Glomerular endothelial cell (primary cell): Measurements from ENCODE around the gene FAM118B. TPM values are rescaled to one million over a fixed set of nuclear protein-coding genes. Genes with fewer than 3 reads are reported as not detected.
"Not testable (repeated sequence)": the region's sequence is repeated elsewhere in the genome, so short reads cannot be mapped to it uniquely, and the experiment has no call there.

ENCODE experiments used
- DNase-seq: peaks from one replicate; pipeline ENCODE4 v3.0.0-alpha.2; 2011; ENCODE audit warnings: low read depth, low spot score; ENCODE audit errors: extremely low read depth
- total RNA-seq: library from RNA; depleted of rRNA; stranded (reverse); fragments of >200 nt; gene quantifications from 2 replicates; pipeline ENCODE4 v1.2.3, GENCODE V29; 2015

Gene FAM118B
- total RNA-seq, 1 donor from 2014 or later, result 31.3 TPM

GRCh38 chr11:126216526-126217305 lies 5.1 kb downstream of the FAM118B start:
- no peak for DNase-seq

GRCh38 chr11:126217491-126217890 lies 5.9 kb downstream of the FAM118B start:
- DNase-seq, result no peak

- DNase-seq, result no peak
Measured at GRCh38 chr11:126219547-126219946, 8.0 kb downstream of the FAM118B start.

GRCh38 chr11:126224647-126225294 lies 13.2 kb downstream of the FAM118B start:
- no peak for DNase-seq

GRCh38 chr11:126225295-126225665 lies 13.7 kb downstream of the FAM118B start:
- no peak for DNase-seq

GRCh38 chr11:126226334-126227084 lies 14.9 kb downstream of the FAM118B start:
- DNase-seq, result no peak

GRCh38 chr11:126229858-126230540 lies 18.4 kb downstream of the FAM118B start:
- no peak for DNase-seq

- peak; percentile 54 for DNase-seq
Measured at GRCh38 chr11:126231725-126232459, 20.3 kb downstream of the FAM118B start.

GRCh38 chr11:126232683-126233082 lies 21.1 kb downstream of the FAM118B start:
- DNase-seq, result no peak

- DNase-seq, result no peak
Measured at GRCh38 chr11:126233391-126233790, 21.8 kb downstream of the FAM118B start.

- DNase-seq, result no peak
Measured at GRCh38 chr11:126246636-126247035, 35.1 kb downstream of the FAM118B start.

- DNase-seq, result no peak
Measured at GRCh38 chr11:126253265-126253664, 41.7 kb downstream of the FAM118B start.

- DNase-seq, result no peak
Measured at GRCh38 chr11:126254819-126255218, 43.2 kb downstream of the FAM118B start.

GRCh38 chr11:126255507-126255906 lies 43.9 kb downstream of the FAM118B start:
- not testable (repeated sequence) for DNase-seq

- DNase-seq, result no peak
Measured at GRCh38 chr11:126256216-126256615, 44.6 kb downstream of the FAM118B start.

- no peak for DNase-seq
Measured at GRCh38 chr11:126257144-126257543, 45.6 kb downstream of the FAM118B start.

- DNase-seq, result no peak
Measured at GRCh38 chr11:126257764-126258163, 46.2 kb downstream of the FAM118B start.

GRCh38 chr11:126262216-126262615 lies 50.6 kb downstream of the FAM118B start:
- DNase-seq, result no peak

GRCh38 chr11:126263489-126263888 lies 51.9 kb downstream of the FAM118B start:
- DNase-seq, result no peak

- no peak for DNase-seq
Measured at GRCh38 chr11:126265811-126266210, 54.2 kb downstream of the FAM118B start.
